ENCODE data around the gene PGLYRP4. TPM values are rescaled to one million over a fixed set of nuclear protein-coding genes. Genes with fewer than 3 reads are reported as not detected.

Gene PGLYRP4
- total RNA-seq = not detected
- long read RNA-seq = 0 reads

- intact Hi-C loops (cut with DNase I, micrococcal nuclease) = no loop called here
- ATAC-seq = peak; percentile 55
- no peak for DNase-seq
Measured at GRCh38 chr1:153348511-153349362, at the start of gene PGLYRP4. Gene PGLYRP4 (minus strand): TSS chr1:153348841. CDS start chr1:153347932, 909 bp downstream.

- no peak for ATAC-seq
- intact Hi-C loops (cut with DNase I, micrococcal nuclease) = no loop called here
- DNase-seq = no peak
Measured at GRCh38 chr1:153397924-153398651, 49.4 kb upstream of the PGLYRP4 start.

- intact Hi-C loops (cut with DNase I, micrococcal nuclease) = no loop called here
- ATAC-seq = no peak
- no peak for DNase-seq
Measured at GRCh38 chr1:153397051-153397923, 48.6 kb upstream of the PGLYRP4 start.

GRCh38 chr1:153396461-153396860 is 47.8 kb upstream of the PGLYRP4 start:
- ATAC-seq (no peak), DNase-seq (no peak)
- intact Hi-C loops (cut with DNase I, micrococcal nuclease) = no loop called here

GRCh38 chr1:153395776-153396175 is 47.1 kb upstream of the PGLYRP4 start:
- DNase-seq (no peak), ATAC-seq (no peak)
- intact Hi-C loops (cut with DNase I, micrococcal nuclease) = no loop called here

- intact Hi-C loops (cut with DNase I, micrococcal nuclease) = no loop called here
- DNase-seq (no peak), ATAC-seq (no peak)
Measured at GRCh38 chr1:153395136-153395685, 46.6 kb upstream of the PGLYRP4 start.

GRCh38 chr1:153394391-153394790 is 45.8 kb upstream of the PGLYRP4 start:
- intact Hi-C loops (cut with DNase I, micrococcal nuclease) = no loop called here
- ATAC-seq (no peak), DNase-seq (no peak)

- intact Hi-C loops (cut with DNase I, micrococcal nuclease) = no loop called here
- ATAC-seq (no peak), DNase-seq (no peak)
Measured at GRCh38 chr1:153393926-153394325, 45.3 kb upstream of the PGLYRP4 start.

GRCh38 chr1:153392822-153393221 is 44.2 kb upstream of the PGLYRP4 start:
- ATAC-seq (no peak), DNase-seq (no peak)
- intact Hi-C loops (cut with DNase I, micrococcal nuclease) = no loop called here

- DNase-seq (no peak), ATAC-seq (no peak)
- intact Hi-C loops (cut with DNase I, micrococcal nuclease) = no loop called here
Measured at GRCh38 chr1:153392258-153392657, 43.6 kb upstream of the PGLYRP4 start.

- no peak for ATAC-seq
- intact Hi-C loops (cut with DNase I, micrococcal nuclease) = no loop called here
- DNase-seq = peak in 1 of 2 donors; percentile 22
Measured at GRCh38 chr1:153390938-153391710, 42.5 kb upstream of the PGLYRP4 start, which contains the start of gene S100A8. Gene S100A8 (minus strand): TSS chr1:153391073. CDS start chr1:153390535, 538 bp downstream.

GRCh38 chr1:153389973-153390879 is 41.6 kb upstream of the PGLYRP4 start:
- no peak for DNase-seq
- ATAC-seq = peak; percentile 35
- intact Hi-C loops (cut with DNase I, micrococcal nuclease) = no loop called here

GRCh38 chr1:153389401-153389800 is 40.8 kb upstream of the PGLYRP4 start:
- ATAC-seq = no peak
- no peak for DNase-seq
- intact Hi-C loops (cut with DNase I, micrococcal nuclease) = no loop called here

GRCh38 chr1:153387785-153388184 is 39.1 kb upstream of the PGLYRP4 start:
- no peak for DNase-seq
- intact Hi-C loops (cut with DNase I, micrococcal nuclease) = no loop called here
- no peak for ATAC-seq

GRCh38 chr1:153387001-153387400 is 38.4 kb upstream of the PGLYRP4 start:
- intact Hi-C loops (cut with DNase I, micrococcal nuclease) = no loop called here
- DNase-seq (no peak), ATAC-seq (no peak)

GRCh38 chr1:153386500-153386901 is 37.9 kb upstream of the PGLYRP4 start:
- ATAC-seq (no peak), DNase-seq (peak; percentile 16 to 37)
- intact Hi-C loops (cut with DNase I, micrococcal nuclease) = no loop called here

GRCh38 chr1:153384958-153385580 is 36.4 kb upstream of the PGLYRP4 start:
- ATAC-seq = no peak

More at GRCh38 chr1:153384958-153385580, 36.4 kb upstream of the PGLYRP4 start:
- intact Hi-C loops (cut with DNase I, micrococcal nuclease) = no loop called here
- no peak for DNase-seq

Data from left colon (tissue), 2 donors.